Fibroblast of skin of back (primary cell): ENCODE measurements around the gene VAC14.
A peak's percentile ranks its signal among the peaks of the same experiment; 100 is the strongest.

Experiments
- DNase-seq: peaks from one replicate; pipeline ENCODE4 v3.0.0-alpha.2; 2013

VAC14 gene

GRCh38 chr16:70760221-70760620 is 40.7 kb downstream of the VAC14 start:
- DNase-seq = no peak

GRCh38 chr16:70759666-70760065 is 41.3 kb downstream of the VAC14 start:
- DNase-seq = no peak

- DNase-seq = no peak
Measured at GRCh38 chr16:70758786-70759185, 42.2 kb downstream of the VAC14 start.

GRCh38 chr16:70757183-70757582 is 43.8 kb downstream of the VAC14 start:
- no peak for DNase-seq

GRCh38 chr16:70756071-70756470 is 44.9 kb downstream of the VAC14 start:
- no peak for DNase-seq

GRCh38 chr16:70754851-70755600 is 45.9 kb downstream of the VAC14 start:
- peak; percentile 48 for DNase-seq

- DNase-seq = no peak
Measured at GRCh38 chr16:70754371-70754770, 46.6 kb downstream of the VAC14 start.

- DNase-seq = no peak
Measured at GRCh38 chr16:70753694-70754325, 47.1 kb downstream of the VAC14 start.

GRCh38 chr16:70753228-70753627 is 47.7 kb downstream of the VAC14 start:
- no peak for DNase-seq

GRCh38 chr16:70752426-70752825 is 48.5 kb downstream of the VAC14 start:
- DNase-seq = no peak

- no peak for DNase-seq
Measured at GRCh38 chr16:70751593-70751992, 49.4 kb downstream of the VAC14 start.

GRCh38 chr16:70750893-70751467 is 50.0 kb downstream of the VAC14 start:
- peak; percentile 73 for DNase-seq

- no peak for DNase-seq
Measured at GRCh38 chr16:70749681-70750601, 51.0 kb downstream of the VAC14 start.

GRCh38 chr16:70749006-70749678 is 51.8 kb downstream of the VAC14 start:
- no peak for DNase-seq

- no peak for DNase-seq
Measured at GRCh38 chr16:70747703-70748631, 53.0 kb downstream of the VAC14 start.

GRCh38 chr16:70746708-70747424 is 54.1 kb downstream of the VAC14 start:
- DNase-seq = peak; percentile 86

- peak; percentile 73 for DNase-seq
Measured at GRCh38 chr16:70746040-70746707, 54.8 kb downstream of the VAC14 start.

- no peak for DNase-seq
Measured at GRCh38 chr16:70745536-70746025, 55.4 kb downstream of the VAC14 start.

- DNase-seq = no peak
Measured at GRCh38 chr16:70744366-70744765, 56.6 kb downstream of the VAC14 start.

GRCh38 chr16:70743791-70744190 is 57.2 kb downstream of the VAC14 start:
- no peak for DNase-seq
